ENCODE measurements around the gene FCHSD2. TPM values are rescaled to one million over a fixed set of nuclear protein-coding genes. Genes with fewer than 3 reads are reported as not detected.
A peak's percentile ranks its signal among the peaks of the same experiment; 100 is the strongest.

FCHSD2 gene
- total and polyA plus RNA-seq, 2 of the 13 experiments (the other 11 are each of a cell fraction or from before 2014, with no cell fraction given) = 20.5 to 24.8 TPM

DNA sequence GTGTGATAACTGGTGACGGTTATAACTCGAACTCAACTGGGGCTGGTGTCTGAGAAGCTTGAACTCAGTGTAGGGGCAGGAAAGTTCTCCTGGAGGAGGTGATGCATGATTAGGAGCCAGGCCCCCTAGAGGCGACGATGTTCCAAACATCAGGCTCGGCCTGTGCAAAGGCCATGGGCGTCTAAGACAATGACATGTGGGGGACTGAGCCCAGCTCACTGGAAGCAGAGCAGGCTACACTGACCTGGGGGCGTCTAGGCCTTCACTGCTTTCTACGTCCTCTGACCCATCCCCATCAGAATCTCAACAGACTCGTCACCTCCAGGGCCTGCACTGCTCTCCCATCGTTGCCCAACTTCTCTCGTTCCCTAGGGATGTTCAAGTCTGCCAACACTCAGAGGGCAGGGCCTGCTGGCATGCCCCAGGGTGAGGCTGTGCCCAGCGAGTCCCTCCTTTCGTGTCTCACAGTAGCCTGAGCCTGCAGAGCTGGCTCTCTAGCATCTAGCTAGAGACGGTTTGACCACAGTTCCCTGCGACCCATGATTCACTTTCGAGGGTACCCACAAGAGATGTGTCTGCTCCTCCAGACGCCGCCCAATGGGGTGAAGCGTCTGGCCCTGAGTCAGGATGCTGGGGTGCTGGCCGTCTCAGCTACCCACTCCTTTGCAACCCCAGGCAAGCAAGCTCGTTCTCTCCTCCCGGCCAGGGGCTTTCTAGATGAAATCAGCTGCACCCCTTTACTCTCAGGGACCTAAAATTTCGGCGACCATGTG is 329.0 kb downstream of the FCHSD2 start (continued):
- no peak for TF ChIP-seq ZNF577 (CRISPR knock-in tag; IDR thresholded peaks at IDR 0.05; ENCODE audit: borderline replicate concordance, low read depth)
- TF ChIP-seq ZNF354B (CRISPR knock-in tag; IDR thresholded peaks at IDR 0.05) = 0 out of 2 replicates have a peak, but pooled peaks have one; percentile 78
- TF ChIP-seq TAF15 (IDR thresholded peaks at IDR 0.05; ENCODE audit: low read depth, low read length, poor library complexity, severe bottlenecking) = no peak
- TF ChIP-seq NONO (IDR thresholded peaks at IDR 0.05) = no peak
- 0 out of 2 replicates have a peak, but pooled peaks have one; percentile 26 for TF ChIP-seq NONO (CRISPR knock-in tag; conservative IDR thresholded peaks at IDR 0.05)
- TF ChIP-seq ZNF580 (CRISPR knock-in tag; IDR thresholded peaks at IDR 0.05; ENCODE audit: borderline replicate concordance, low read depth) = peak; percentile 77; the same call in 1 of the 2 replicates
- TF ChIP-seq, protein P1, sequence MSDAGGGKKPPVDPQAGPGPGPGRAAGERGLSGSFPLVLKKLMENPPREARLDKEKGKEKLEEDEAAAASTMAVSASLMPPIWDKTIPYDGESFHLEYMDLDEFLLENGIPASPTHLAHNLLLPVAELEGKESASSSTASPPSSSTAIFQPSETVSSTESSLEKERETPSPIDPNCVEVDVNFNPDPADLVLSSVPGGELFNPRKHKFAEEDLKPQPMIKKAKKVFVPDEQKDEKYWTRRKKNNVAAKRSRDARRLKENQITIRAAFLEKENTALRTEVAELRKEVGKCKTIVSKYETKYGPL (CRISPR knock-in tag; IDR thresholded peaks at IDR 0.05) = no peak
- peak; percentile 27; the same call in 1 of the 2 replicates for TF ChIP-seq ZC3H13 (CRISPR knock-in tag; IDR thresholded peaks at IDR 0.05)

- H3K36me3 ChIP-seq (replicated peaks in 1 of 2; ENCODE audit: control insufficient read depth in 1 of 2, insufficient read depth in 2 of 2, low read length in 2 of 2) = no peaks in the 10 kb centered on the region; a peak in 2 of 5 replicates
- ATAC-seq (peak; percentile 1), FAIRE-seq (no peak), DNase-seq (ENCODE audit: low spot score) (no peak)
- H3K27me3 ChIP-seq (ENCODE audit: control insufficient read depth in 1 of 2, insufficient read depth in 2 of 2, low read length in 2 of 2) = no peaks in the 10 kb centered on the region; a peak in 1 of 5 replicates
- peak overlapping the region; percentile 73 to 90 (median 82); a peak in 5 of 6 replicates for H3K4me3 ChIP-seq (replicated peaks in 1 of 3; ENCODE audit: insufficient read depth in 1 of 3, low read depth in 2 of 3, low read length in 3 of 3)
- no peaks in the 10 kb centered on the region for H3K9me3 ChIP-seq (ENCODE audit: low read length)
- ChIA-PET POLR2A (interaction anchor here (0.8 to 2.9 kb wide), 9 partner anchors 12 to 365 kb away, joined by 3 to 22 read pairs (median 3); partner anchors contain the start of gene STARD10), CTCF (ENCODE audit: low intra/inter-chr PET ratio, low total read pairs) (interaction anchor here (3.6 kb wide), 1 partner anchor 87 kb away, joined by 25 read pairs; no protein-coding TSS in a partner anchor)
- WGBS (ENCODE audit: low lambda C conversion rate) = 16% methylated on average over 3 of the region's 4 CpGs
- peak overlapping the region; percentile 37 for H3K27ac ChIP-seq (ENCODE audit: extremely low read length, insufficient read depth, low read length)
- in situ Hi-C loops (cut with HindIII; ENCODE audit: extremely low pct_ligation_motif_present, low pct_unique_long_range_greater_than_20kb) = no loop called here
- peak overlapping the region; percentile 91 for H3K9ac ChIP-seq (ENCODE audit: insufficient read depth, low read depth, low read length)
- H3K79me2 ChIP-seq (ENCODE audit: insufficient read depth, low read length) = peaks cover 20% of the 10 kb centered on the region
- H3K4me1 ChIP-seq (ENCODE audit: insufficient read depth, low read length) = peaks cover 46% of the 10 kb centered on the region
- no peak overlapping the region for H2AFZ ChIP-seq (ENCODE audit: low read length)
- no peaks in the 10 kb centered on the region for H4K20me1 ChIP-seq (ENCODE audit: insufficient read depth, low read length)
- intact Hi-C loops (cut with micrococcal nuclease; ENCODE audit: unreplicated experiment) = loop anchor here (2.0 kb wide), 1 partner anchor 18 kb away; the partner anchor contains the start of gene STARD10
- no TSS peak for BruUV-seq (replicated peaks)
- peak overlapping the region; percentile 99 for H3K4me2 ChIP-seq (ENCODE audit: low read depth, low read length)
- TF ChIP-seq, protein P2, sequence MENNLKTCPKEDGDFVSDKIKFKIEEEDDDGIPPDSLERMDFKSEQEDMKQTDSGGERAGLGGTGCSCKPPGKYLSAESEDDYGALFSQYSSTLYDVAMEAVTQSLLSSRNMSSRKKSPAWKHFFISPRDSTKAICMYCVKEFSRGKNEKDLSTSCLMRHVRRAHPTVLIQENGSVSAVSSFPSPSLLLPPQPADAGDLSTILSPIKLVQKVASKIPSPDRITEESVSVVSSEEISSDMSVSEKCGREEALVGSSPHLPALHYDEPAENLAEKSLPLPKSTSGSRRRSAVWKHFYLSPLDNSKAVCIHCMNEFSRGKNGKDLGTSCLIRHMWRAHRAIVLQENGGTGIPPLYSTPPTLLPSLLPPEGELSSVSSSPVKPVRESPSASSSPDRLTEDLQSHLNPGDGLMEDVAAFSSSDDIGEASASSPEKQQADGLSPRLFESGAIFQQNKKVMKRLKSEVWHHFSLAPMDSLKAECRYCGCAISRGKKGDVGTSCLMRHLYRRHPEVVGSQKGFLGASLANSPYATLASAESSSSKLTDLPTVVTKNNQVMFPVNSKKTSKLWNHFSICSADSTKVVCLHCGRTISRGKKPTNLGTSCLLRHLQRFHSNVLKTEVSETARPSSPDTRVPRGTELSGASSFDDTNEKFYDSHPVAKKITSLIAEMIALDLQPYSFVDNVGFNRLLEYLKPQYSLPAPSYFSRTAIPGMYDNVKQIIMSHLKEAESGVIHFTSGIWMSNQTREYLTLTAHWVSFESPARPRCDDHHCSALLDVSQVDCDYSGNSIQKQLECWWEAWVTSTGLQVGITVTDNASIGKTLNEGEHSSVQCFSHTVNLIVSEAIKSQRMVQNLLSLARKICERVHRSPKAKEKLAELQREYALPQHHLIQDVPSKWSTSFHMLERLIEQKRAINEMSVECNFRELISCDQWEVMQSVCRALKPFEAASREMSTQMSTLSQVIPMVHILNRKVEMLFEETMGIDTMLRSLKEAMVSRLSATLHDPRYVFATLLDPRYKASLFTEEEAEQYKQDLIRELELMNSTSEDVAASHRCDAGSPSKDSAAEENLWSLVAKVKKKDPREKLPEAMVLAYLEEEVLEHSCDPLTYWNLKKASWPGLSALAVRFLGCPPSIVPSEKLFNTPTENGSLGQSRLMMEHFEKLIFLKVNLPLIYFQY (CRISPR knock-in tag; IDR thresholded peaks at IDR 0.05; ENCODE audit: borderline replicate concordance) = no peak
- no peak for TF ChIP-seq ZNF17 (CRISPR knock-in tag; IDR thresholded peaks at IDR 0.05)
- TF ChIP-seq ZNF773 (CRISPR knock-in tag; IDR thresholded peaks at IDR 0.05; ENCODE audit: borderline replicate concordance) = no peak
- TF ChIP-seq IRX3 (CRISPR knock-in tag; IDR thresholded peaks at IDR 0.05; ENCODE audit: borderline replicate concordance, low read depth) = no peak
- TF ChIP-seq SSRP1 (CRISPR knock-in tag; IDR thresholded peaks at IDR 0.05) = no peak
- TF ChIP-seq ZNF776 (CRISPR knock-in tag; IDR thresholded peaks at IDR 0.05) = no peak
- TF ChIP-seq PRPF4 (IDR thresholded peaks at IDR 0.05; ENCODE audit: low read depth, low read length, poor library complexity, severe bottlenecking) = no peak
- TF ChIP-seq, protein P3, sequence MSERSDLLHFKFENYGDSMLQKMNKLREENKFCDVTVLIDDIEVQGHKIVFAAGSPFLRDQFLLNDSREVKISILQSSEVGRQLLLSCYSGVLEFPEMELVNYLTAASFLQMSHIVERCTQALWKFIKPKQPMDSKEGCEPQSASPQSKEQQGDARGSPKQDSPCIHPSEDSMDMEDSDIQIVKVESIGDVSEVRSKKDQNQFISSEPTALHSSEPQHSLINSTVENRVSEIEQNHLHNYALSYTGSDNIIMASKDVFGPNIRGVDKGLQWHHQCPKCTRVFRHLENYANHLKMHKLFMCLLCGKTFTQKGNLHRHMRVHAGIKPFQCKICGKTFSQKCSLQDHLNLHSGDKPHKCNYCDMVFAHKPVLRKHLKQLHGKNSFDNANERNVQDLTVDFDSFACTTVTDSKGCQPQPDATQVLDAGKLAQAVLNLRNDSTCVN (CRISPR knock-in tag; IDR thresholded peaks at IDR 0.05; ENCODE audit: borderline replicate concordance) = 0 out of 2 replicates have a peak, but pooled peaks have one; percentile 6
These were observed 329.5 kb downstream of the FCHSD2 start for GRCh38 chr11:72812604-72812966.
